Bronchial epithelial cell (primary cell): Measurements from ENCODE around the gene SPPL2C. TPM values are rescaled to one million over a fixed set of nuclear protein-coding genes. Genes with fewer than 3 reads are reported as not detected.

ENCODE experiments used
- DNase-seq: peaks from one replicate; pipeline ENCODE4 v3.0.0-alpha.2; 2010; ENCODE audit warnings: low read depth
- FAIRE-seq: peaks from 2 replicates; lab custom pipeline; 2011; peaks lifted over from hg19 to GRCh38; lab: Jason Lieb, UNC
- H3K27me3 ChIP-seq: 2 replicates; pipeline ENCODE4 v1.5.1; 2011; ENCODE audit warnings: low read length; ENCODE audit not compliant: control insufficient read depth, insufficient read depth
- H3K36me3 ChIP-seq: 2 replicates; pipeline ENCODE4 v1.5.1; 2011; ENCODE audit warnings: low read length; ENCODE audit not compliant: control insufficient read depth, insufficient read depth
- H3K4me3 ChIP-seq: 2 replicates; pipeline ENCODE4 v1.5.1; 2011; ENCODE audit warnings: mild to moderate bottlenecking, low read depth, low read length, control low read depth
- CTCF ChIP-seq: IDR thresholded peaks from 2 replicates; pipeline ENCODE4 v1.5.1; 2011; ENCODE audit warnings: mild to moderate bottlenecking, moderate library complexity, low read length, control low read depth, inconsistent platforms; ENCODE audit not compliant: insufficient read depth, severe bottlenecking
- total RNA-seq: library from RNA; depleted of rRNA; stranded (reverse); fragments of >200 nt; gene quantifications from 2 replicates; pipeline ENCODE4 v1.2.1, GENCODE V29; 2014

Gene SPPL2C
- total RNA-seq, 1 donor from 2014 or later, result not detected

- no peak for TF ChIP-seq CTCF
- H3K27me3 ChIP-seq, result peaks cover 2% of the 10 kb centered on the region
- H3K36me3 ChIP-seq, result no peaks in the 10 kb centered on the region
- FAIRE-seq (no peak), DNase-seq (no peak)
- no peak overlapping the region for H3K4me3 ChIP-seq
These were observed 25.0 kb upstream of the SPPL2C start for GRCh38 chr17:45819632-45820031.

GRCh38 chr17:45820052-45820780, 24.5 kb upstream of the SPPL2C start:
- no peak for TF ChIP-seq CTCF
- Histone ChIP-seq H3K27me3 (peaks cover 2% of the 10 kb centered on the region), H3K4me3 (no peak overlapping the region), H3K36me3 (no peaks in the 10 kb centered on the region)
- FAIRE-seq (no peak), DNase-seq (no peak)

GRCh38 chr17:45821147-45821546, 23.5 kb upstream of the SPPL2C start:
- H3K4me3 ChIP-seq, result no peak overlapping the region
- FAIRE-seq (no peak), DNase-seq (no peak)
- no peak for TF ChIP-seq CTCF
- H3K27me3 ChIP-seq, result peaks cover 2% of the 10 kb centered on the region
- H3K36me3 ChIP-seq, result no peaks in the 10 kb centered on the region

GRCh38 chr17:45823598-45823997, 21.1 kb upstream of the SPPL2C start:
- Histone ChIP-seq H3K27me3 (peaks cover 2% of the 10 kb centered on the region), H3K4me3 (no peak overlapping the region), H3K36me3 (no peaks in the 10 kb centered on the region)
- no peak for TF ChIP-seq CTCF
- DNase-seq (no peak), FAIRE-seq (no peak)

- Histone ChIP-seq H3K27me3 (peaks cover 3% of the 10 kb centered on the region), H3K4me3 (no peak overlapping the region), H3K36me3 (no peaks in the 10 kb centered on the region)
- DNase-seq (no peak), FAIRE-seq (no peak)
- no peak for TF ChIP-seq CTCF
These were observed 20.2 kb upstream of the SPPL2C start for GRCh38 chr17:45824475-45824874.
